Endothelial cell of umbilical vein (primary cell): ENCODE results near the gene CNTLN. TPM values are rescaled to one million over a fixed set of nuclear protein-coding genes. Genes with fewer than 3 reads are reported as not detected.

ENCODE experiments used
- BruUV-seq: library from RNA; stranded (reverse); fragments of 400-500 nt; replicated peaks from 2 replicates; lab custom pipeline; 2021; lab: Mats Ljungman, UMichigan
- CTCF ChIA-PET: fragments of 300-600, 350-600 bp; sonication (Branson Sonifier 250); formaldehyde crosslinking; loops from one replicate; lab custom pipeline; 2021; ENCODE audit warnings: antibody characterized with exemption, inconsistent platforms; lab: Charles Lee
- POLR2A ChIA-PET: fragments of 300-600, 350-600 bp; sonication (Branson Sonifier 250); formaldehyde crosslinking; loops from one replicate; lab custom pipeline; 2021; ENCODE audit warnings: antibody characterized with exemption, inconsistent platforms; lab: Charles Lee
- DNase-seq: peaks from one replicate; pipeline ENCODE4 v3.0.0-alpha.2; 2011; ENCODE audit warnings: low read depth, low spot score
- FAIRE-seq: peaks from 2 replicates; lab custom pipeline; 2011; peaks lifted over from hg19 to GRCh38; lab: Jason Lieb, UNC
- H2AFZ ChIP-seq: 2 replicates; pipeline ENCODE4 v1.6.0; 2012; ENCODE audit warnings: low read depth, low read length, control low read depth, inconsistent platforms
- H3K27ac ChIP-seq: 2 replicates; pipeline ENCODE4 v1.5.1; 2011; ENCODE audit warnings: low read depth, mild to moderate bottlenecking, control low read depth, low read length, moderate library complexity; ENCODE audit not compliant: insufficient read depth
- H3K27me3 ChIP-seq, 2 experiments: 2 replicates each; pipeline versions ENCODE4 v1.6.0 to v1.6.1; 2011; ENCODE audit warnings: low read length in 2 of 2, mixed read lengths in 1 of 2; ENCODE audit not compliant: control insufficient read depth in 2 of 2, insufficient read depth in 2 of 2
- H3K36me3 ChIP-seq, 2 experiments: 2 replicates in 1 of 2; 3 replicates in 1 of 2; pipeline ENCODE4 v1.5.1; 2011; ENCODE audit warnings: low read length in 2 of 2, mild to moderate bottlenecking in 1 of 2, moderate library complexity in 1 of 2; ENCODE audit not compliant: control insufficient read depth in 2 of 2, insufficient read depth in 2 of 2; ENCODE audit errors: extremely low read depth in 1 of 2
- H3K4me1 ChIP-seq: 3 replicates; pipeline ENCODE4 v1.5.1; 2011; ENCODE audit warnings: mild to moderate bottlenecking, low read length; ENCODE audit not compliant: control insufficient read depth, insufficient read depth; ENCODE audit errors: extremely low read depth
- H3K4me2 ChIP-seq: 2 replicates; pipeline ENCODE4 v1.6.1; 2011; ENCODE audit warnings: low read length, control low read depth, mixed read lengths; ENCODE audit not compliant: insufficient read depth
- H3K4me3 ChIP-seq, 3 experiments: fragments of 200-600 bp in 1 of 3; sonication (generic), shearing (Covaris generic) in 1 of 3; replicated peaks in 1 of 3; 2 replicates each; pipeline ENCODE4 v1.5.1; 2011 to 2016; ENCODE audit warnings: control low read depth in 3 of 3, low read length in 3 of 3, mild to moderate bottlenecking in 2 of 3, inconsistent platforms in 1 of 3, low read depth in 1 of 3, moderate library complexity in 1 of 3; ENCODE audit not compliant: insufficient read depth in 1 of 3
- H3K79me2 ChIP-seq: 2 replicates; pipeline ENCODE4 v1.6.0; 2012; ENCODE audit warnings: low read length, inconsistent platforms; ENCODE audit not compliant: control insufficient read depth, insufficient read depth
- H3K9ac ChIP-seq: replicated peaks from 2 replicates; pipeline ENCODE3; 2011; ENCODE audit warnings: low read length, control low read depth; ENCODE audit not compliant: insufficient read depth; ENCODE audit errors: extremely low read depth
- H3K9me1 ChIP-seq: replicated peaks from 3 replicates; pipeline ENCODE4 v1.6.0; 2011; ENCODE audit warnings: mild to moderate bottlenecking, low read length; ENCODE audit not compliant: control insufficient read depth, insufficient read depth; ENCODE audit errors: extremely low read depth
- H3K9me3 ChIP-seq: replicated peaks from 2 replicates; pipeline ENCODE4 v1.5.1; 2012; ENCODE audit warnings: low read length, inconsistent platforms; ENCODE audit not compliant: control insufficient read depth, insufficient read depth
- H4K20me1 ChIP-seq: replicated peaks from 2 replicates; pipeline ENCODE3; 2011; ENCODE audit warnings: mild to moderate bottlenecking, low read length; ENCODE audit not compliant: control insufficient read depth, insufficient read depth; ENCODE audit errors: extremely low read depth
- CTCF ChIP-seq, 2 donors: IDR thresholded peaks; 1 replicate in 1 of 2; 2 replicates in 1 of 2; pipeline ENCODE4 v1.5.1; 2011; ENCODE audit warnings: low read length in 2 of 2, mild to moderate bottlenecking in 2 of 2, moderate library complexity in 2 of 2, control low read depth in 1 of 2, inconsistent platforms in 1 of 2, low read depth in 1 of 2; ENCODE audit not compliant: insufficient read depth in 1 of 2; ENCODE audit errors: extremely low read depth in 1 of 2
- EZH2 ChIP-seq: IDR thresholded peaks from 2 replicates; pipeline ENCODE4 v1.6.1; 2012; ENCODE audit warnings: borderline replicate concordance, low read depth, mild to moderate bottlenecking, moderate library complexity, low read length, inconsistent platforms; ENCODE audit not compliant: severe bottlenecking
- FOS ChIP-seq: IDR thresholded peaks from 2 replicates; pipeline ENCODE4 v1.6.1; 2011; ENCODE audit warnings: mild to moderate bottlenecking, low read length, moderate library complexity, borderline replicate concordance; ENCODE audit not compliant: insufficient read depth
- GATA2 ChIP-seq: IDR thresholded peaks from 2 replicates; pipeline ENCODE4 v1.7.0; 2011; ENCODE audit warnings: low read depth, mild to moderate bottlenecking, moderate library complexity, mixed read lengths, low read length; ENCODE audit not compliant: insufficient read length, insufficient read depth
- JUN ChIP-seq: IDR thresholded peaks from 2 replicates; pipeline ENCODE4 v1.6.1; 2011; ENCODE audit warnings: borderline replicate concordance, low read depth; ENCODE audit not compliant: insufficient read length, insufficient read depth
- MAX ChIP-seq: IDR thresholded peaks from 2 replicates; pipeline ENCODE4 v1.6.1; 2011; ENCODE audit not compliant: insufficient read depth, insufficient read length
- MYC ChIP-seq: IDR thresholded peaks from one replicate; pipeline ENCODE4 v1.6.1; 2011; ENCODE audit warnings: mild to moderate bottlenecking, low read depth, low read length
- POLR2A ChIP-seq: IDR thresholded peaks from 2 replicates; pipeline ENCODE4 v1.6.1; 2012; ENCODE audit warnings: low read depth, mild to moderate bottlenecking, control low read depth, low read length
- POLR2AphosphoS5 ChIP-seq: IDR thresholded peaks from 2 replicates; pipeline ENCODE4 v1.6.1; 2012; ENCODE audit warnings: low read depth, mild to moderate bottlenecking, control low read depth, low read length, moderate library complexity; ENCODE audit not compliant: insufficient read depth
- dilution Hi-C: fragments of 300-500 bp; cut with MboI; formaldehyde crosslinking; loops from one replicate; pipeline ENCODE4 v1.15.0; 2019; ENCODE audit warnings: low sequenced_read_pairs; ENCODE audit not compliant: extremely low pct_ligation_motif_present
- intact Hi-C: fragments of 100-400 bp; cut with micrococcal nuclease; formaldehyde crosslinking; loops from one replicate; pipeline ENCODE4 v1.10.0; 2022
- polyA plus RNA-seq, 4 experiments: library from polyadenylated mRNA; depleted of rRNA in 3 of 4; stranded (reverse) in 3 of 4; unstranded in 1 of 4; fragments of >200 nt; gene quantifications; 2 replicates each; pipeline versions ENCODE4 v1.2.1 to v1.2.3, GENCODE V29; 2011 to 2012; ENCODE audit warnings: missing spikeins in 1 of 4
- total RNA-seq: library from RNA; stranded (reverse); gene quantifications from 2 replicates; pipeline ENCODE4 v1.2.3, GENCODE V29; 2021

Gene CNTLN
- total and polyA plus RNA-seq, 2 donors (not counting 3 experiments of a cell fraction or from before 2014, with no cell fraction given), result 3.5 to 15.8 TPM

GRCh38 chr9:17217272-17217671 lies 82.4 kb downstream of the CNTLN start:
- Histone ChIP-seq H3K27ac (no peak overlapping the region), H3K9me1 (no peaks in the 10 kb centered on the region), H3K36me3 (no peaks in the 10 kb centered on the region), H2AFZ (no peak overlapping the region), H3K9ac (no peak overlapping the region), H3K4me3 (no peak overlapping the region), H3K4me1 (no peaks in the 10 kb centered on the region), H3K27me3 (no peaks in the 10 kb centered on the region), H3K79me2 (peaks cover 6% of the 10 kb centered on the region), H4K20me1 (peaks cover 3% of the 10 kb centered on the region), H3K4me2 (no peak overlapping the region), H3K9me3 (no peaks in the 10 kb centered on the region)
- FAIRE-seq (no peak), DNase-seq (no peak)
- intact Hi-C loops, result no loop called here
- TF ChIP-seq FOS (no peak), EZH2 (no peak), GATA2 (no peak), POLR2AphosphoS5 (no peak), MYC (no peak), JUN (no peak), CTCF (IDR thresholded peaks at IDR 0.05; ENCODE audit: extremely low read depth in 1 of 2, insufficient read depth in 1 of 2, low read depth in 1 of 2, low read length in 2 of 2) (no peak), POLR2A (no peak), MAX (no peak)
- ChIA-PET CTCF (interaction anchor here (0.8 to 1.8 kb wide), 4 partner anchors 13 to 246 kb away, joined by 3 to 5 read pairs (median 4); no protein-coding TSS in a partner anchor), POLR2A (no interaction called here)
- BruUV-seq, result no TSS peak
- dilution Hi-C loops, result no loop called here
